Aorta (tissue), 5 donors: ENCODE measurements around the gene PPP2R5B. TPM values are rescaled to one million over a fixed set of nuclear protein-coding genes. Genes with fewer than 3 reads are reported as not detected.
A peak's percentile ranks its signal among the peaks of the same experiment; 100 is the strongest.

Experiments used
- ATAC-seq: fragments of 200-7000 bp; cut with Tn5 transposase; one replicate; pipeline ENCODE4 v1.9.1; 2022; ENCODE audit warnings: moderate library complexity; ENCODE audit not compliant: low FRiP score
- DNase-seq, 2 donors: peaks; one replicate each; pipeline ENCODE4 v3.0.0-alpha.2; 2020
- H3K27ac ChIP-seq, 2 donors: one replicate each; pipeline ENCODE4 v1.5.1; 2013; ENCODE audit warnings: low read length in 2 of 2, mild to moderate bottlenecking in 2 of 2, moderate library complexity in 2 of 2, control low read depth in 1 of 2, inconsistent platforms in 1 of 2, low read depth in 1 of 2
- H3K27me3 ChIP-seq, 2 donors: one replicate each; pipeline ENCODE4 v1.6.1; 2013; ENCODE audit warnings: control low read depth in 1 of 2, low read length in 1 of 2, mild to moderate bottlenecking in 1 of 2, moderate library complexity in 1 of 2; ENCODE audit not compliant: insufficient read depth in 2 of 2, control insufficient read depth in 1 of 2
- H3K36me3 ChIP-seq, 2 donors: one replicate each; pipeline ENCODE4 v1.6.1; 2013; ENCODE audit warnings: control low read depth in 1 of 2, low read length in 1 of 2, mild to moderate bottlenecking in 1 of 2; ENCODE audit not compliant: insufficient read depth in 2 of 2, control insufficient read depth in 1 of 2
- H3K4me1 ChIP-seq, 2 donors: one replicate each; pipeline ENCODE4 v1.6.1; 2013; ENCODE audit warnings: low read length in 2 of 2, control low read depth in 1 of 2, mild to moderate bottlenecking in 1 of 2, moderate library complexity in 1 of 2; ENCODE audit not compliant: insufficient read depth in 2 of 2, control insufficient read depth in 1 of 2
- H3K4me3 ChIP-seq, 2 donors: one replicate each; pipeline ENCODE4 v1.5.1; 2013; ENCODE audit warnings: low read length in 2 of 2, control low read depth in 1 of 2, mild to moderate bottlenecking in 1 of 2
- H3K9me3 ChIP-seq: one replicate; pipeline ENCODE4 v1.6.1; 2013; ENCODE audit warnings: mild to moderate bottlenecking, low read length; ENCODE audit not compliant: control insufficient read depth
- WGBS, 2 donors: extraction: QIAGEN DNeasy Blood & Tissue Kit; methylation state at CpG; one replicate each; pipeline ENCODE4 v1.1.7; 2013; 5-methylcytosine and 5-hydroxymethylcytosine counted together
- intact Hi-C, 2 donors: fragments of 100-400 bp; cut with DNase I; formaldehyde crosslinking; loops; one replicate each; pipeline versions ENCODE4 v1.14.2 to v1.15.0; 2022
- polyA plus RNA-seq, 2 donors: library from polyadenylated mRNA; stranded (reverse); fragments of 200-250 nt; gene quantifications; one replicate each; pipeline ENCODE4 v1.2.3, GENCODE V29; 2013
- total RNA-seq, 2 donors: library from RNA; stranded (reverse); fragmentation: NEBNext Ultra II Directional; extraction: Animal tissue kit (Norgen Biotek cat#: 25700); gene quantifications; one replicate each; pipeline ENCODE4 v1.2.1, GENCODE V29; 2021
- donor health status: healthy with polysubstance abuse.
- donor health status: Bipolar disorder and iron deficiency.
- donor health status: DM: no; HTN: no; CAD: no.
- donor health status: DM: no; HTN: no; CAD: no.
- donor health status: DM: yes; HTN: yes; CAD: no.

The PPP2R5B gene
- total and polyA plus RNA-seq, 4 donors: 9.5 to 36.8 (median 30.7) TPM

- 88 to 89% methylated on average over 7 of the region's 7 CpGs for WGBS, 2 donors
- Histone ChIP-seq H3K36me3 (peaks cover 0 to 16% of the 10 kb centered on the region in 2 donors), H3K27ac (no peak overlapping the region), H3K4me1 (no peaks in the 10 kb centered on the region), H3K4me3 (no peak overlapping the region), H3K9me3 (no peaks in the 10 kb centered on the region), H3K27me3 (no peaks in the 10 kb centered on the region)
- intact Hi-C loops: no loop called here
- ATAC-seq: no peak
- no peak for DNase-seq
These were observed 13.3 kb upstream of the PPP2R5B start for GRCh38 chr11:64911142-64911541.

GRCh38 chr11:64911689-64912088 is 12.8 kb upstream of the PPP2R5B start:
- intact Hi-C loops: no loop called here
- ATAC-seq: no peak

GRCh38 chr11:64913171-64913727 is 11.2 kb upstream of the PPP2R5B start:
- Histone ChIP-seq H3K4me1 (no peaks in the 10 kb centered on the region), H3K4me3 (no peak overlapping the region), H3K27me3 (no peaks in the 10 kb centered on the region), H3K27ac (no peak overlapping the region), H3K36me3 (peaks cover 0 to 10% of the 10 kb centered on the region in 2 donors), H3K9me3 (no peaks in the 10 kb centered on the region)
- intact Hi-C loops: no loop called here
- DNase-seq: no peak
- no peak for ATAC-seq
- WGBS, 2 donors: 91 to 92% methylated on average over 18 of the region's 18 CpGs

More at GRCh38 chr11:64911689-64912088, 12.8 kb upstream of the PPP2R5B start:
- Histone ChIP-seq H3K4me1 (no peaks in the 10 kb centered on the region), H3K27me3 (no peaks in the 10 kb centered on the region), H3K36me3 (peaks cover 0 to 14% of the 10 kb centered on the region in 2 donors), H3K27ac (no peak overlapping the region), H3K4me3 (no peak overlapping the region), H3K9me3 (no peaks in the 10 kb centered on the region)
- WGBS, 2 donors: 88 to 90% methylated on average over 8 to 9 of the region's 9 CpGs
- no peak for DNase-seq

DNA sequence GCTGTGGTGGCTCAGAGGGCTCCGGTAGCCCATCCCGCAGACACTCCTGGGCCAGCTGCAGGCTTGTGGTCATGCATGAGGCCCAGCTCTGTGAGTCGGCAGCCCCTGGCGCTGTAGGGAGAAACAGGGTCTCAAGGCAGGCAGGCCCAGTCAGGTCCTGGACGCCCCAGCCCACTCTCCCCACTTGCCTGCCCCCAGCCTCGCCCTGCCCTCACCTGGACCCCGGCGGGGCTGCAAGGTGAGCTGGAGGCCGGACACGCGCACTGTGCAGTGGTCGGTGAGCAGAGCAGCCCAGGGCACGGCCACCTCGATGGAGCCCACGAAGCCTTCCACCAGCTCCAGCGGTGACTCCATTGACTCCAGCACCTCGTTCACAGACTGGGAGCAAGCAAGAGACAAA is 10.4 kb upstream of the PPP2R5B start:
- H3K9me3 ChIP-seq: no peaks in the 10 kb centered on the region
- H3K27me3 ChIP-seq: no peaks in the 10 kb centered on the region
- DNase-seq: no peak
- no peaks in the 10 kb centered on the region for H3K4me1 ChIP-seq
- ATAC-seq: no peak
- peaks cover 0 to 10% of the 10 kb centered on the region in 2 donors for H3K36me3 ChIP-seq
- H3K27ac ChIP-seq: no peak overlapping the region
- 94% methylated on average over 16 to 17 of the region's 17 CpGs for WGBS, 2 donors
- intact Hi-C loops: no loop called here
- no peak overlapping the region for H3K4me3 ChIP-seq

DNA sequence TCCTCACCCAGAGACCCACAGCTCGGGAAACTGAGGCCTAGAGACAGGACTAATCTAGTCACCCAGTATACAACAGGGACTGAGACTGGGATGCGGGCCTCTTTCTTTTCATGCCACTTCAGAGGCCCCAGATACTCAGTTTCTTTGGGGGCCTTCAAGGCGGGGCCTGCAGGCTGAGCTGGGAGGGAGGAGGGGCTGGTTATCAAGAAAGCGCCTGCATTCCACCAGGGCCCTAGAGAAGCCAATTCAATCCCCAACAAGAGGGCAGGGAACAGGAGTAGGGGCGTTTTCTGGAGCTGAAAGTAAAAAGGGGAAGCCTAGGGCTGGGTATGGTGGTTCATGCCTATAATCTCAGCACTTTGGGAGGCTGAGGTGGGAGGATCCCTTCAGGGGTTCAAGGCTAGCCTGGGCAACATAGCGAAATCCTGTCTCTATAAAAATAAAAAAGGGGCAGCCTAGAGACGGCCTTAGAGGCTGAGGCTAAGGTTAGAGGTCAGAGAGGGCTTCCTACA is 9.1 kb upstream of the PPP2R5B start:
- intact Hi-C loops: no loop called here
- Histone ChIP-seq H3K4me3 (no peak overlapping the region), H3K27ac (no peak overlapping the region)

DNA sequence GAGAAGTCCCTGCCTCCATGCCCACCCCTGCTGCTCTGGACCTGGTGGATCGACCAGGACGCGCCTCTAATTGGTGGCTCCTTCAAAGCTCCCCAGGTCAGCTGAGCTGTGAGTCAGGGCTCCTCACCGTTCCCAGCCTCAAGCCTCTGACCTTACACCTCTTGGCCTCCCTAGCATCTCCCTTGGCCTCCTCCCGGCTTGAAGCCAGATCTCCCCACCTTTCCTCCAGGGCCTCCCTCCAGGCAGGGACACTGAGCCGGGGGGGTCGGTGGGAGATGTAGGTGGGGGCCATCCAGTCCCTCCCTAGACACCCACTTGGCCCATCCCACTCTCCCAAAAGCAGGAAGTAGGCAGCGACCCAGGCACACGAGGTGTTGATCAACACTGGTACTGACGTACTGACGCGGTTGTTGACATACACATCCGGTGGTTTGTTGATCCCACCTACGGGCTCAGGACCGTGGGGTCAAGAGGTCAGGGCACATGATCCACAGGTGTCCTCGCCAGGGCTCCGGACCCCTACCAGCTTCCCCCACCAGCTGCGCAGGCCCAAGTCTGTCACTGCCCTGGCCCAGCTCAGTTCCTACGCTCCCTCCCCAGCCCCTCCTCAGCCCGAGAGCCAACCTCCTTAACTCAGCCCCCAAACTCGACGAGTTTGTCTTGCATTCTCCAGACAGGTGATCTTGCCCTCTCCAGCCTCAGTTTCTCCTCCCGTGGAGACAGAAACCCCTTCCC is 8.3 kb upstream of the PPP2R5B start:
- Histone ChIP-seq H3K4me1 (no peaks in the 10 kb centered on the region), H3K9me3 (no peaks in the 10 kb centered on the region), H3K36me3 (peaks cover 0 to 7% of the 10 kb centered on the region in 2 donors), H3K27ac (no peak overlapping the region), H3K27me3 (no peaks in the 10 kb centered on the region), H3K4me3 (peak overlapping the region; percentile 69 to 74)
- WGBS, 2 donors: 6% methylated on average over 23 of the region's 23 CpGs
- ATAC-seq: peak; percentile 2
- DNase-seq: peak; percentile 71 to 82
- intact Hi-C loops: no loop called here

More for the DNA sequence above, 9.1 kb upstream of the PPP2R5B start:
- Histone ChIP-seq H3K9me3 (no peaks in the 10 kb centered on the region), H3K36me3 (peaks cover 0 to 8% of the 10 kb centered on the region in 2 donors), H3K4me1 (no peaks in the 10 kb centered on the region), H3K27me3 (no peaks in the 10 kb centered on the region)
- 70 to 78% methylated on average over 7 of the region's 7 CpGs for WGBS, 2 donors
- ATAC-seq (no peak), DNase-seq (no peak)

DNA sequence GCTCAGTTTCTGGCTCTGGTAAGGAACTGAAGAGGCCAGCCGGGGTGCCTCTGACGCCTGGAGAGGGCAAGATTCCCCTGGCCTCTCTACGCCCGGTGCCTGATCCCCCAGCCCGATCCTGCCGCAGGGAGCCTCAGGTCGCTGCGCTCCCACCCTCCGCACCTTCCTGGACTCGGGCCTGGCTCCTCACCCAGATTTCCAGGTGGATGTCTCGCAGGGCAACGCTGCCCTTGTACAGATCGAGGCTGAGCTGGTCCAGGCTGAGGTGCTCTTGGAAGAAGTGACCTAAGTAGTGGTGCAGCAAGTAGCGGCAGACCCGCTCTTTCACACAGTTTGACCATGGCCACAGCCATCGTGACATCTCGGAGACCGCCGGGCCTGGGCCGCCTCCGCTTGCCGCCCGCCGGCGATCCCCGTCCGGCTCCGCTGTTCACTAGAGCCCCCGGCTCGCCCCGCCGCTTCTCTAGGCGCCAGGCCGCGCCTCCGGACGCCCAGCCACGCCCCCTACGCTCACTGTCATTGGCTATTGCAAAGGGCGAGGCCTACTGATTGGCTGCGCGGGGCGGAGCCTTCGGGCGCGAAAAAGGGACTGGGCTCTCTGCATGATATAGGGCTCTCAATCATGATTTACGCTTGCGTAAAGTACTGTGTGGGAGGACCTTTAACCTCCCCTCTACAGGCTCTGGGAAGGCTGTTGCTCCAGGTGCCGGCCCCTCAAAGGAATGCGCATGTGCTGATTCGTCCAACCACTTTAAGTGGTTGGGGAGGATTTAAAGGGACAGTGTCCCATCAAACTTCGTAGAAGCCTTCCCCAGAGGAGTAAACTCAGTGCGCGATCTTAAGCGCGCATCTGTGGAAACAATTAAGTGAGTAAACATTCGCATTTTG is 7.5 kb upstream of the PPP2R5B start, which contains the start of gene ATG2A:
ATG2A (minus strand) TSS at position 435 of the 888 bp plus-strand sequence; CDS start at position 361, 74 bp downstream.
- WGBS, 2 donors: 0 to 1% methylated on average over 56 to 57 of the region's 57 CpGs
- peak within 1 kb of the TSS; percentile 69 to 74 for H3K4me3 ChIP-seq
- peak within 1 kb of the TSS in 1 of 2 donors; percentile 14 for H3K27ac ChIP-seq
- no peaks in the 10 kb centered on the region for H3K9me3 ChIP-seq
- peaks cover 0 to 4% of the 10 kb centered on the region in 2 donors for H3K36me3 ChIP-seq
- intact Hi-C loops: no loop called here
- DNase-seq (peak; percentile 99 to 100), ATAC-seq (peak; percentile 97)
- no peaks in the 10 kb centered on the region for H3K27me3 ChIP-seq
- H3K4me1 ChIP-seq: no peaks in the 10 kb centered on the region

DNA sequence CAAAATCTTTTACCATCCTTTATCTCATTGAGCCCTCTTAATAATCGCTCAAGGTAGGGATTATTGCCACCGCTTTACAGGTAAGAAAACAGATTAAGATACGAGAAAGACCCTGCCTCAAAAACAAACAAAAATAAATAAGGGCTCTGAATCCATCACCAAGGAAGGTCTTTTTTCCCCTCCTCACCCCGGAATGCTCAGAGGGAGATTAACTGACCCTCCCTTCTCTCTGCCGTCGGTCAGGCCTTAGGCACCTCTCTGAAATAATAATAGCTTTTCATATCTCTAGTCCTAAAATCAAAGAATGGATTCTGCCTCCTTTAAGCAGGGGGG is 6.9 kb upstream of the PPP2R5B start:
- H3K4me1 ChIP-seq: no peaks in the 10 kb centered on the region
- H3K4me3 ChIP-seq: peak overlapping the region; percentile 38 to 48
- WGBS, 2 donors: 1 to 4% methylated on average over 6 of the region's 6 CpGs
- DNase-seq (no peak), ATAC-seq (no peak)
- H3K27me3 ChIP-seq: no peaks in the 10 kb centered on the region
- intact Hi-C loops: no loop called here
- H3K27ac ChIP-seq: peak overlapping the region in 1 of 2 donors; percentile 14
- H3K36me3 ChIP-seq: peaks cover 0 to 4% of the 10 kb centered on the region in 2 donors
- H3K9me3 ChIP-seq: no peaks in the 10 kb centered on the region
